Activated CD4-positive, alpha-beta T cell treated with anti-CD3 and anti-CD28 coated beads for 4 hours (primary cell): Measurements from ENCODE around the gene PPP1R13B.

Experiments used
- DNase-seq, 2 donors: peaks; one replicate each; pipeline ENCODE4 v3.0.0-alpha.2; 2020

The PPP1R13B gene

DNA sequence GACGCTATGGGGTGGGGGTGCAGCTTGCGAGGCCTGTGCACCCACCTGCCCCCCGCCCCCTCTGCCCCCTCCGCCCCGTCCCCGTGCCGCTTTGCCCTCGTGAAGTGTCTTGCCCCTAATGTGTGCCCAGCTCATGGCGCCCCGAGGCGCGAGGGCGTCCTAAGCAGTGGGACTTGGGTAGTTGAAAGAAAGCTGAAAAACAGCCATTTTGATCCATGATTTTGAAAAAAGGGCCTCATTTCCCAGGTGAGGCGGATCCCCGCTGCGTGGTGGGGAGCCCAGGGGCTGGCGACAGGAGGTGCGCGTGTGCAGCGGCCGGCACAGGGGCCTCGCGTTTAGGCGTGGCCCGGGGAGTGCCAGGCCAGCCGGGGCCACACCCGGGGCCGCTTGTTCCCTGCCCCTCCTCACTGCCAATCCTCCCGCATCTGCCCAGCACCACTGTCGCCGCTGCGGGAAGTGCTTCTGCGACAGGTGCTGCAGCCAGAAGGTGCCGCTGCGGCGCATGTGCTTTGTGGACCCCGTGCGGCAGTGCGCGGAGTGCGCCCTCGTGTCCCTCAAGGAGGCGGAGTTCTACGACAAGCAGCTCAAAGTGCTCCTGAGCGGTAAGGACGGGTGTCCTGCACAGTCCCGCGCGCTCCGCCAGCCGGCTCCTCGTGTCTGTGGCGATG, 119.9 kb downstream of the PPP1R13B start:
- no peak for DNase-seq

- no peak for DNase-seq
These were observed 120.9 kb downstream of the PPP1R13B start for GRCh38 chr14:103726474-103726873.

DNA sequence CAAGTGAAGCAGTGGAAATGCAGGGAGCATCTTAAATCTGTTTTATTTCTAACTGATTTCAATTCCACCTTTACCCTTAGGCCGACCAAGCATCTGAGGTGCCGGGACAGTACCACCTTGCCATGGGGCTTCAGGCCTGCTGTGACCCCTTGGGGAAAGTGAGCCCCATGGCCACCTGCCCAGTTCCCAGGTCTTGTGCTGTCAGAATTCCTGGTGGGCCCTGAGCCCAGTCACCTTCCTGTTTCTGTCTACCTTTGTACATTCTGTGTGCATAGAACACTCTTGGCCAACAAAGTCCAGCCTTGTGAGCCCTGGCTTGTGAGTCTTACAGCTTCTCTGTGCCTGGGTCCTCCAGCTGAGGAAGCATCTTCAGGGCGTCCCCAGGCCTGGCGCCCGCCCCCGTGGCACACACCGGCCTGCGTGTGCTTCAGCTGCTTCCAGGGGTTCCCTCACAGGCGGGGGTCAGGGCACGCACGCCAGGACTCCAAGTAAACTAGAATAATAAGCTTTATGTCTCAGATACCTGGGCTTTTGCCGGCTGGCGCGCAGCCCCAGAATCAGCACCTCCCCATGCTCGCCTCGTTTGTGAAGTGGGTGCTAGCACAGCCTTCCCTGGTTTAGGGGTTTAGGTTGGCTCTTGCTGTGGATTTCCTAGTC, 121.5 kb downstream of the PPP1R13B start:
- DNase-seq, result no peak

GRCh38 chr14:103725001-103725682, 122.2 kb downstream of the PPP1R13B start:
- DNase-seq, result no peak

GRCh38 chr14:103724116-103724515, 123.3 kb downstream of the PPP1R13B start:
- no peak for DNase-seq

DNA sequence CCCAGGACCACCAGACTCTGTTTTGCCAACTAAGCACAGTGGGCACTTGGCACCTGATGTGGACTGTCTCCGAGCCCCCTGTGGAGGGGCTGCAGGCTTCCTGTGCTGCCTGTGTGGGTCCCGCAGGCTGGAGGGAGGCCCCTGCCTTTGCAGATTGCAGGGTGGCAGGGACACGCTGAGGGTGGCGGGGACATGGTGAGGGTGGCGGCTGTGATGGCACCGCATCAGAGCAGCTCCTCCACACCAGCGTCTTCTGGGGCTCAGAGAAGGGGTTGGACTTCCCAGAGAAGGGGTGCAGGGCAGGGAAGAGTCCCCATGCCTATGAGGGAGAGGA, 123.7 kb downstream of the PPP1R13B start:
- no peak for DNase-seq

DNA sequence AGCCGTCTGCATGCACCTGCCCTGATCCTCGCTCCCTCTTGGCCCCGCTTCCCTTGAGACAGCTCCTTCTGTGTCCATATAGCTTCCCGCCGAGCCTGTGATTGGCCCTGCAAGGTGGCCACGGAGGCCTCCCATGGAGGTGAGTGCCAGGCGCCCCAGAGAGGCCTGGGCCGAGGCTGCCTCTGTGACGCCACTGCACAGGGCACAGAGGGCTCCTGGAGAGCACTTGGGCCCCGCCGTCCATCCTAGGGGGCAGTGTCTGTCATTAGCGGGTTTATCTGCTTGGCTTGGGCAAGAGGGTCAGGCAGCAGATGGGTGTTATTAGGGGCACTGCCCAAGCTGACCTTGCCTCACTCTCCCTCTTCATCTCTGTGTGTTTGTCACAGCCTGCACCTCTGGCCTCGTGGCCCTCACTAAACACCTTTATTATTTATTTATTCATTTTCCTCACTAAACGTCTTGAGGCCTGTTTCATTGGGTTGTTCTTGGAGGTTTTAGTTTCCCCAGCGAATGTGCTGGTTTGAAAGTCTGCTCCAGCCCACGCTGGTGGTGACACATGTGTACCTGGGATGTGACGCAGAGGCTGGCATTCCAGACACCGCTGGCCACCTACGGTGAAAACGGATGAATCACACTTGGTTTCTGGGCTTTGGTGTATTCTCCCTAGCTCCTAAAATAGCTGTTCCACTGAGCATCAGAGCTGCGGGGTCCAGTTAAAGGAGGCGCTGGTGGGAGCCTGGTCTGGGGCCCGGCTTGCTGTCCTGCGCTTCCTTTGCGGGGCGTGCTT, 125.8 kb downstream of the PPP1R13B start:
- peak; percentile 16 to 24 for DNase-seq

DNA sequence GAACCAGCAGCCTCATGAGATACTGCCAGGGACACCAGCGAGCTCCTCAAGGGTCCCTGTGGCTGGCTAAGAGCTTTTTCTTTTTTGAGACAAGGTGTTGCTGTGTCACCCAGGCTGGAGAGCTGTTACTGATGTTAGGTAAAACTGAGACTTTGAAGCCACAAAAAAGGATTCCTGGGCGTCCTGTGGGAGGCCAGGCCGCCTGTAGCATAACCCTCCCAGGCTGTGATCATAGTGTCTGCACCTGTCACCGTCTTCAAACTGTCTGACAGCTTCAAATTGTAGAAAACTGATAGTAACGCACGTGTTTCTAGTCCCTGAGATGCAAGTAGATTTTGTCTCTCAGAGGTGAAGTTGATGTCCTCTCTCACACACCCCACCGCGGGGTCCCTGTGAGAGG, 127.6 kb downstream of the PPP1R13B start:
- DNase-seq, result no peak

- DNase-seq, result no peak
These were observed 128.8 kb downstream of the PPP1R13B start for GRCh38 chr14:103718572-103718971.

DNA sequence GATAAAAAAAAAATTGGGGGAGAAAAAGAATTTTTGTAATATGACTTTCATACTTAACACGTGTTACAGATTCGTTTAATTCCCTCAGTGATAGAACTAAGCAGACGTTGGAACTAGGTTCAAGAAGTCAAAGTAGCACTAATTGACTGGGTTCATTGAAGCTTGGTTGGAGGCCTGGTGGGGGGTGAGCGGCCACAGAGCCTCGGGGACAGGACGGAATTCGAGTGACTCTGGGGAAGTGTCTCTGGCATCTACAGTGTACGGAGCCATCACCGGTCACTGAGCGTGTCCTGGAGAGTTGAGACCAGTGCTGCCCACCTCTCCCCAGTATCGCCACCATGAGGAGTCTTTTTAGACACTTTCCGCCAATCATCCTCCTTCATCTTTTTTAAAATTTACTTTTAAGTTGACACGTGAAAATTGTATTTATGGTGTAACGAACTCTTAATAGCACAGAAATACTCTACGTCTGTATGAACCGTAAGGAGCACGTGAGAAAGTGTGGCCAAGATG, 130.4 kb downstream of the PPP1R13B start:
- DNase-seq, result no peak

DNA sequence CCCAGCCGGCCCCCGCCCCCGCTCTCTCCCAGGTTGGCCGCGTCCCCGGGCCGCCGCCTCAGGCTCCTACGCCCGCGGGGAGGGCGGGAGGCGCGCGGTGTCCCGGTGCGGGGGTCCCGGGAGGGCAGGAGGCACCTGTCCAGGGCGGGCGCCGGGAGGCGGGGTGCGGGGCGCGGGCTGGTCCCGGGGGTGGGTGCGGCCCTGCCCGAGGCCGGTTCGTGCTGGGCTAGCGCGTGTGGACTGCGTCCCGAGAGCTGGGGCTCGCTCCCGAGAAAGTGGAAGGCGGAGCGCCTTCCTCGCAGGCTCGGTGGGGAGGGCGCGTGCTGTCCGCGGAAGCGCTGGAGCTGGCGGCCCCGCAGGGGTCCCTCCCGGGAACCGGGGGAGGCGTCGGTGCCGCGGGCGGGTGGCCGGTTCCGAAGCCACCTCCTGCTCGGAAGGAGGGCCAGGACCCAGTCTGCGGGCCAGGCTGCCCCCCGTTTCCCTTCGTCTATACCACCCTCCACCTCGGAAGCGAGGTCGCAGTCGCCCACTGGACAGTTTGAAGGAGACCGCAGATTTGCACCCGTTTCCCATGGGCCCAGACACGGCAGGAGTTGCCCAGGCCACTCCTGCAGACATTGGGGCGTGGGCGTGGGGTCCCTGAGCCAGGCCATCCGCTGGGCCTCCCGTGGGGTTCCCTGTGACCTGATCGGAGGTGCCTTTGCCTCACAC, 131.1 kb downstream of the PPP1R13B start:
- peak; percentile 16 to 18 for DNase-seq

DNA sequence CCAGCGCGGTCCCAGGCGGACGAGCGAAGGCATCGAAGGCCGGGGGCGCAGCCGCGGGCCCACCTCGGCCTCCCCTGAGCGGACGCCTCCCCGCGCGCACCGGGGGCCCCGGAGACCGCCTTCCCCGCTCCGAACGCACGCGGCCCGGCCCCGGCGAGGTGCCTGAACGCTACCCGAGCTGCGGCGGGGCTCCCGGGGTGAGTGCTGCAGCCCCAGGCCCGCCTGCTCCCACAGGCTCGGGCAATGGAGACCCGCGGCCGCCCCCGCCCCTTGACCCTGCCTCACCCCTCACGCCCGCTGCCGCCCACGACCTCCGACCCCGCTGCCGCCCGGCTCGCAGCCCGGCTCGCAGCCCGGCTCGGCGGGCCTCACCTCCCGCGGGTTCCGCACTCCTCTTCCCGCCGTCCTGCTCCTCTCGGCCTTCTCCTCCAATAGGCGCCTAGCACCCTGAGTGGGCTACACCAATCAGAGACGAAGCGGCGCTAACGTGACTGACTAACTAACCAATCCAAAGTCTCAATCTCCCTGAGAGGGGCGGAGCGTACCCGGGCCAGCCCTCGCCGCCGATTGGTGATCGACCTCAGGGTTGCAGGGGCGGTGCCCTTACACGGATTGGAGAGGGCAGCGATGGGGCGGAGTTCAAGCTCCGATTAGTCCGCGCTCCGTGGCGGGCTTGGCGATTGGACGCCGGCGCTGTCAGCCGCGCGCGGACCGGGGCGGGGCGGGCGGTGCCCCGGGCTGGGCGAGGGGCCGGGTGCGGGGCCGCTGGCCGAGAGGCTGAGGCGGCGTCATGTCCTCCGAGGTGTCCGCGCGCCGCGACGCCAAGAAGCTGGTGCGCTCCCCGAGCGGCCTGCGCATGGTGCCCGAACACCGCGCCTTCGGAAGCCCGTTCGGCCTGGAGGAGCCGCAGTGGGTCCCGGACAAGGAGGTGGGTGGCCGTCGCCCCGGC, 132.0 kb downstream of the PPP1R13B start, which contains the start of the genes XRCC3 and ZFYVE21:
Gene XRCC3, minus strand, starts transcription at position 400 of the 949 bp plus-strand sequence. CDS start 4,364 bp downstream, outside the sequence.
Gene ZFYVE21, plus strand, starts transcription at position 759 of the 949 bp plus-strand sequence. Its CDS starts 32 bp downstream, at position 791.
- peak; percentile 100 for DNase-seq

- no peak for DNase-seq
These were observed 133.2 kb downstream of the PPP1R13B start for GRCh38 chr14:103714063-103714724.

GRCh38 chr14:103713304-103714062, 133.9 kb downstream of the PPP1R13B start:
- DNase-seq, result no peak

- no peak for DNase-seq
These were observed 134.6 kb downstream of the PPP1R13B start for GRCh38 chr14:103712633-103713247.

DNA sequence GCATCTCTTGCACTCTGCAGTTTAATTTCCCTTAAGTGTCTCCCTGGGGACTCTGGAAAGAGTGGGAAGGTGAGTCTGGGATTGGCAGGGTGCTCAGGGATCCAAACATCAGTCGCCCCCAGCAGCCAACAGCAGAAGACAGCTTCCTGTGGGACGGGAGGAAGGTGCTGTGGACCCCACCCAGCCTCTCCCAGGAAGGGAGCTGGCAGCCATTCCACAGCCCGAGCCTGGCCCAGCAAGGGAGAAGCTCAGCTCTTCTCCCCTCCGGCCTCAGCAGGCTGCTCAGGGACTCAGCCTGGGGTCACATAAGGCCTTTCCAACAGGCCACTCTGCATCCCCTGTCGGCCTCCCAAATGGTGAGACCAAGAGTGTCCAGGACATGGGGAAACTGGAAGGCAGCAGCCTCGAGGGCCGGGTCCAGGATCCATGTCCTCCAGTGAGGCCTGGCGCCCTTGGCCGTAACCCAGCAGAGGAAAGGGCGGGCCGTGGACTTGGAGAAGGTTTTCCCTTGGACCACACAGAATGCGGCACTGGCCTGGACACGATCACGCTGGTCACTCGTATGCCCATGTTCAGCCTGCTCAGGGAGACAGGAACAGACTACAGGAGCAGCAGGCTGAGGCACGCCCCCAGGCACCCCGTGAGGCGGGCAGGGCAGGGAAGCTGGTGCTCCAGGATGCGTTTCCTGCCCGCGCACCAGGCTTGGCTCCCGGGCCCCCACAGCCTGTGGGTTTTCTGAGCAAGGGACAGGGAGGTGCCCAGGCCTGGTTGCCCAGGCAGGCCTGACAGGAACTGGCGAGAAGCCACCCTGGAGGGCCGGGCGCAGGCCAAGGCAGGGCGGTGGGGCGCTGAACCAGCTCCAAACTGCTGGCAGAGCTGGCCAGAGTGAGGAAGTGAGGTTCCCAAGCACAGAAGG, 135.6 kb downstream of the PPP1R13B start:
- DNase-seq, result no peak

GRCh38 chr14:103710771-103711377, 136.5 kb downstream of the PPP1R13B start:
- no peak for DNase-seq

- no peak for DNase-seq
These were observed 137.6 kb downstream of the PPP1R13B start for GRCh38 chr14:103709814-103710213.
